Heart left ventricle (tissue), 13 donors: ENCODE data around the gene CPM.

Source experiments
- POLR2A ChIP-seq, 2 donors: fragments of 450-650 bp; IDR thresholded peaks; one replicate each; pipeline ENCODE4 v1.6.1; 2017; ENCODE audit warnings: antibody characterized with exemption in 2 of 2, mild to moderate bottlenecking in 2 of 2, moderate library complexity in 2 of 2
- TF ChIP-seq, protein P1 (sequence below), 12 donors: fragments of 200-600 bp; sonication (generic) in 4 of 12; IDR thresholded peaks; one replicate each; pipeline versions ENCODE4 v1.5.0 to v1.8.0; 2018 to 2022; ENCODE audit warnings: antibody characterized with exemption in 12 of 12, mild to moderate bottlenecking in 5 of 12
- donor health status: ischemic (EF 13 %, LVEDD 7.1; RV severe dilation, severe dysfunction).
- donor health status: DM: no; HTN: yes; CAD: no.
- donor health status: DM: no; HTN: no; CAD: no.
- donor health status: ischemic (EF 25% LVEDD 6.9; RV normal size, moderate dysfunction).
- donor health status: ischemic (EF 25% LVEDD 5.7; RV mildly dilated, moderate dysfunction).
- donor health status: ischemic (EF 35%, LVEDD 5.7; RV mildly dilated, moderate dysfunction).
- donor health status: nonischemic (EF 11% LVEDD 7.7; RV severe dilation, severe dysfunction).
- donor health status: DM: yes; HTN: yes; CAD: no.
- donor health status: PGD.
- donor health status: ischemic (EF 29% LVEDD 5.4; RV normal size, mild dysfunction).
- donor health status: nonischemic (EF 23%, LVEDD 6.1; RV moderate dilation, normal function).

DNA sequence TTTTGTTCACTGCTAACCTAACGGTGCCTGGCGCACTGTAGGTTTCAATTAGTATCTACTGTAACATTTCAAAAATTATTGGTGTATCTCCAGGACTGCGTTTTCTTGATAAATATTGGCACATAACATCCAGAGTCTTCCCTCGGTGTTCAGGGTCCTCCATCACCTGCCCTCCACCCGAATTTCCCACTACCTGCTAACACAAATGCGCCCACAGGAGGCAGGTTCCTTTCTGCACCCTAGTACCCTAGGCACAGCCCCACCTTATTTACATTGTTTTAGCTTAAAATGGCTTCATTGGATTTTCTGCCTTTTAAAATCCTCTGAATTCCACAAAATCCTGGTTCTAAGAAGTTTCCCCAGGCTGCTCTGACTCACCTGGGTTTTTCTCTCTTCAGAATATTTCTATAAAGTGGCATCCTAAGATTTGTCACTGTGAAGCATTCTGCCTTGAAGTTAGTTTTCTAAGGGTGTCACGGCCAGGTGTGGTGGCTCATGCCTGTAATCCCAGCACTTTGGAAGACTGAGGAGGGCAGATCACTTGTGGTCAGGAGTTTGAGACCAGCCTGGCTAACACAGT is 38.6 kb downstream of the CPM start:
- no peak for TF ChIP-seq POLR2A (IDR thresholded peaks at IDR 0.05)
- TF ChIP-seq, protein P1, sequence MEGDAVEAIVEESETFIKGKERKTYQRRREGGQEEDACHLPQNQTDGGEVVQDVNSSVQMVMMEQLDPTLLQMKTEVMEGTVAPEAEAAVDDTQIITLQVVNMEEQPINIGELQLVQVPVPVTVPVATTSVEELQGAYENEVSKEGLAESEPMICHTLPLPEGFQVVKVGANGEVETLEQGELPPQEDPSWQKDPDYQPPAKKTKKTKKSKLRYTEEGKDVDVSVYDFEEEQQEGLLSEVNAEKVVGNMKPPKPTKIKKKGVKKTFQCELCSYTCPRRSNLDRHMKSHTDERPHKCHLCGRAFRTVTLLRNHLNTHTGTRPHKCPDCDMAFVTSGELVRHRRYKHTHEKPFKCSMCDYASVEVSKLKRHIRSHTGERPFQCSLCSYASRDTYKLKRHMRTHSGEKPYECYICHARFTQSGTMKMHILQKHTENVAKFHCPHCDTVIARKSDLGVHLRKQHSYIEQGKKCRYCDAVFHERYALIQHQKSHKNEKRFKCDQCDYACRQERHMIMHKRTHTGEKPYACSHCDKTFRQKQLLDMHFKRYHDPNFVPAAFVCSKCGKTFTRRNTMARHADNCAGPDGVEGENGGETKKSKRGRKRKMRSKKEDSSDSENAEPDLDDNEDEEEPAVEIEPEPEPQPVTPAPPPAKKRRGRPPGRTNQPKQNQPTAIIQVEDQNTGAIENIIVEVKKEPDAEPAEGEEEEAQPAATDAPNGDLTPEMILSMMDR (IDR thresholded peaks at IDR 0.05), result no peak
